ENCODE measurements around the gene PALB2. TPM values are rescaled to one million over a fixed set of nuclear protein-coding genes. Genes with fewer than 3 reads are reported as not detected.

PALB2 gene
- total and polyA plus RNA-seq, 2 of the 13 experiments (the other 11 are each of a cell fraction or from before 2014, with no cell fraction given): 12.1 to 40.9 TPM

GRCh38 chr16:23679274-23679985, 38.3 kb upstream of the PALB2 start (continued):
- 0 out of 2 replicates have a peak, but pooled peaks have one; percentile 44 for TF ChIP-seq ZNF839 (CRISPR knock-in tag; IDR thresholded peaks at IDR 0.05; ENCODE audit: borderline replicate concordance)
- no peak for TF ChIP-seq TMF1 (CRISPR knock-in tag; IDR thresholded peaks at IDR 0.05; ENCODE audit: low read depth)
- TF ChIP-seq PTBP1 (IDR thresholded peaks at IDR 0.05; ENCODE audit: low read depth, low read length, poor library complexity, severe bottlenecking): peak; percentile 2
- no peak for TF ChIP-seq ISL2 (CRISPR knock-in tag; IDR thresholded peaks at IDR 0.05)
- TF ChIP-seq, protein P1, sequence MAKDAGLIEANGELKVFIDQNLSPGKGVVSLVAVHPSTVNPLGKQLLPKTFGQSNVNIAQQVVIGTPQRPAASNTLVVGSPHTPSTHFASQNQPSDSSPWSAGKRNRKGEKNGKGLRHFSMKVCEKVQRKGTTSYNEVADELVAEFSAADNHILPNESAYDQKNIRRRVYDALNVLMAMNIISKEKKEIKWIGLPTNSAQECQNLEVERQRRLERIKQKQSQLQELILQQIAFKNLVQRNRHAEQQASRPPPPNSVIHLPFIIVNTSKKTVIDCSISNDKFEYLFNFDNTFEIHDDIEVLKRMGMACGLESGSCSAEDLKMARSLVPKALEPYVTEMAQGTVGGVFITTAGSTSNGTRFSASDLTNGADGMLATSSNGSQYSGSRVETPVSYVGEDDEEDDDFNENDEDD (CRISPR knock-in tag; IDR thresholded peaks at IDR 0.05; ENCODE audit: borderline replicate concordance): no peak
- no peak for TF ChIP-seq IRF2 (CRISPR knock-in tag; IDR thresholded peaks at IDR 0.05)
- TF ChIP-seq ATF1 (CRISPR knock-in tag; IDR thresholded peaks at IDR 0.05): no peak
- TF ChIP-seq, protein P2, sequence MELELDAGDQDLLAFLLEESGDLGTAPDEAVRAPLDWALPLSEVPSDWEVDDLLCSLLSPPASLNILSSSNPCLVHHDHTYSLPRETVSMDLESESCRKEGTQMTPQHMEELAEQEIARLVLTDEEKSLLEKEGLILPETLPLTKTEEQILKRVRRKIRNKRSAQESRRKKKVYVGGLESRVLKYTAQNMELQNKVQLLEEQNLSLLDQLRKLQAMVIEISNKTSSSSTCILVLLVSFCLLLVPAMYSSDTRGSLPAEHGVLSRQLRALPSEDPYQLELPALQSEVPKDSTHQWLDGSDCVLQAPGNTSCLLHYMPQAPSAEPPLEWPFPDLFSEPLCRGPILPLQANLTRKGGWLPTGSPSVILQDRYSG (CRISPR knock-in tag; IDR thresholded peaks at IDR 0.05): no peak
- TF ChIP-seq MIXL1 (CRISPR knock-in tag; IDR thresholded peaks at IDR 0.05): no peak
- TF ChIP-seq ZNF616 (CRISPR knock-in tag; IDR thresholded peaks at IDR 0.05; ENCODE audit: low read depth): no peak
- TF ChIP-seq, protein P3, sequence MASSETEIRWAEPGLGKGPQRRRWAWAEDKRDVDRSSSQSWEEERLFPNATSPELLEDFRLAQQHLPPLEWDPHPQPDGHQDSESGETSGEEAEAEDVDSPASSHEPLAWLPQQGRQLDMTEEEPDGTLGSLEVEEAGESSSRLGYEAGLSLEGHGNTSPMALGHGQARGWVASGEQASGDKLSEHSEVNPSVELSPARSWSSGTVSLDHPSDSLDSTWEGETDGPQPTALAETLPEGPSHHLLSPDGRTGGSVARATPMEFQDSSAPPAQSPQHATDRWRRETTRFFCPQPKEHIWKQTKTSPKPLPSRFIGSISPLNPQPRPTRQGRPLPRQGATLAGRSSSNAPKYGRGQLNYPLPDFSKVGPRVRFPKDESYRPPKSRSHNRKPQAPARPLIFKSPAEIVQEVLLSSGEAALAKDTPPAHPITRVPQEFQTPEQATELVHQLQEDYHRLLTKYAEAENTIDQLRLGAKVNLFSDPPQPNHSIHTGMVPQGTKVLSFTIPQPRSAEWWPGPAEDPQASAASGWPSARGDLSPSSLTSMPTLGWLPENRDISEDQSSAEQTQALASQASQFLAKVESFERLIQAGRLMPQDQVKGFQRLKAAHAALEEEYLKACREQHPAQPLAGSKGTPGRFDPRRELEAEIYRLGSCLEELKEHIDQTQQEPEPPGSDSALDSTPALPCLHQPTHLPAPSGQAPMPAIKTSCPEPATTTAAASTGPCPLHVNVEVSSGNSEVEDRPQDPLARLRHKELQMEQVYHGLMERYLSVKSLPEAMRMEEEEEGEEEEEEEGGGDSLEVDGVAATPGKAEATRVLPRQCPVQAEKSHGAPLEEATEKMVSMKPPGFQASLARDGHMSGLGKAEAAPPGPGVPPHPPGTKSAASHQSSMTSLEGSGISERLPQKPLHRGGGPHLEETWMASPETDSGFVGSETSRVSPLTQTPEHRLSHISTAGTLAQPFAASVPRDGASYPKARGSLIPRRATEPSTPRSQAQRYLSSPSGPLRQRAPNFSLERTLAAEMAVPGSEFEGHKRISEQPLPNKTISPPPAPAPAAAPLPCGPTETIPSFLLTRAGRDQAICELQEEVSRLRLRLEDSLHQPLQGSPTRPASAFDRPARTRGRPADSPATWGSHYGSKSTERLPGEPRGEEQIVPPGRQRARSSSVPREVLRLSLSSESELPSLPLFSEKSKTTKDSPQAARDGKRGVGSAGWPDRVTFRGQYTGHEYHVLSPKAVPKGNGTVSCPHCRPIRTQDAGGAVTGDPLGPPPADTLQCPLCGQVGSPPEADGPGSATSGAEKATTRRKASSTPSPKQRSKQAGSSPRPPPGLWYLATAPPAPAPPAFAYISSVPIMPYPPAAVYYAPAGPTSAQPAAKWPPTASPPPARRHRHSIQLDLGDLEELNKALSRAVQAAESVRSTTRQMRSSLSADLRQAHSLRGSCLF (CRISPR knock-in tag; IDR thresholded peaks at IDR 0.05; ENCODE audit: borderline replicate concordance): no peak
- no peak for TF ChIP-seq HOXA3 (CRISPR knock-in tag; IDR thresholded peaks at IDR 0.05)
- no peak for TF ChIP-seq ZNF335 (CRISPR knock-in tag; IDR thresholded peaks at IDR 0.05)
- TF ChIP-seq SNAI1 (CRISPR knock-in tag; IDR thresholded peaks at IDR 0.05; ENCODE audit: borderline replicate concordance): no peak; the same call in 1 of the 2 replicates
- TF ChIP-seq ZNF678 (CRISPR knock-in tag; IDR thresholded peaks at IDR 0.05): no peak
- TF ChIP-seq SMARCE1 (IDR thresholded peaks at IDR 0.05; ENCODE audit: borderline replicate concordance): no peak
- TF ChIP-seq, protein P4, sequence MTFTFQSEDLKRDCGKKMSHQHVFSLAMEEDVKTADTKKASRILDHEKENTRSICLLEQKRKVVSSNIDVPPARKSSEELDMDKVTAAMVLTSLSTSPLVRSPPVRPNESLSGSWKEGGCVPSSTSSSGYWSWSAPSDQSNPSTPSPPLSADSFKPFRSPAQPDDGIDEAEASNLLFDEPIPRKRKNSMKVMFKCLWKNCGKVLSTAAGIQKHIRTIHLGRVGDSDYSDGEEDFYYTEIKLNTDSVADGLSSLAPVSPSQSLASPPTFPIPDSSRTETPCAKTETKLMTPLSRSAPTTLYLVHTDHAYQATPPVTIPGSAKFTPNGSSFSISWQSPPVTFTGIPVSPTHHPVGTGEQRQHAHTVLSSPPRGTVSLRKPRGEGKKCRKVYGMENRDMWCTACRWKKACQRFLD (CRISPR knock-in tag; IDR thresholded peaks at IDR 0.05; ENCODE audit: borderline replicate concordance): no peak
- 0 out of 2 replicates have a peak, but pooled peaks have one; percentile 6 for TF ChIP-seq EEA1 (CRISPR knock-in tag; IDR thresholded peaks at IDR 0.05; ENCODE audit: borderline replicate concordance)
- TF ChIP-seq HMGXB4 (CRISPR knock-in tag; IDR thresholded peaks at IDR 0.05; ENCODE audit: borderline replicate concordance in 1 of 2, low read depth in 1 of 2): no peak
- no peak for TF ChIP-seq MBNL3 (CRISPR knock-in tag; conservative IDR thresholded peaks at IDR 0.05)

Data from HepG2 (cell line).